GM21737 (cell line): ENCODE data around the gene FUT8.
"Not testable (repeated sequence)": the region's sequence is repeated elsewhere in the genome, so short reads cannot be mapped to it uniquely, and the experiment has no call there.

Source experiments
- ATAC-seq: cut with Tn5 transposase; IDR thresholded peaks from one replicate; pipeline ENCODE4 v1.9.1; 2021; ENCODE audit warnings: mild to moderate bottlenecking, moderate library complexity; ENCODE audit not compliant: unreplicated experiment

The FUT8 gene

DNA sequence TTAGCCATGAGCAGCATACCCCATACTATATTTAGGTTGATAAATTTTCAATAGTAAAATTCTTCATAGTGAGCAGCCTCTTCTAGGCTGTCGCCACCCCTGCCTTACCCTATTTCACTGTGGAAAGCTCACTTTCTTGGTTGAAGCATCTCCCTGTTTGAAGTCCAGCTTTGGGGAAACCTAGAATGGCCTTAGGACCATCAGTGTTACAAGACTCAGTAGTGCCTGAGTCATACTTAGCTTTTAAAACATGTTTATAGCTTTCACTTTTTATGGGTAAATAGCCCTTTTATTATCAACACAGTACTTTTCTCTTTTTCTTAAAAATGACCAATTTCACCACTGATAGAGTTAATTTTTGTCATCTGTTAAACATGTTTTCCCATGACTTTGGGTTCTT, 37.1 kb downstream of the FUT8 start:
- ATAC-seq: no peak

DNA sequence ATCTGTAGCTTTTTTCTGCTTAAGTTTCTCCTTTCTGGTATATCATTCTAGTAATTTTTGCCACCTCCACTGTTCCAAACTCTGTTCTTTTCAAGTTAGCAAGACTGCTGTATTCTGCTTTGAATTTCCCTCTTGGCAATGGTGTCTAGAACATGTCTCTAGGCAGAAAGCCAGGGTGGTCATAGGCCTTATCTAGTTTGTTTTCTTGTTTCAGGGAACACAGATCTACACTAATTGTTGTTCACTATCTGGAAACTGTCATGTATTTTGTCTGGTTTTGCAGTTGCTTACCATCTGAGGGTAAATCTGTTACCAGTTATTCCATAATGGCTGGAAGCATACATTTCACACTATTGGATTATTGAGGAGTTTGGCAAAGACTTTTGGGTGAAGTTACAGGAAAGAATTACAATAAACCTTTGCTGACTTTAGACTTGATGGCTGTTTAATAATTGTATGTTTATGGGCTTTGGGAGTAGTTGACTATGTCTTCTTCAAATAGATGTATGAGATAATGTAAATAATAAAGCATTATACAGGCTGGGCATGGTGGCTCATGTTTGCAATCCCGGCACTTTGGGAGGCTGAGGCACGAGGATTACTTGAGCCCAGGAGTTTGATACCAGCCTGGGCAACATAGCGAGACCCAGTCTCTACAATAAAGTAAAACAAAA, 41.4 kb downstream of the FUT8 start:
- no peak for ATAC-seq

DNA sequence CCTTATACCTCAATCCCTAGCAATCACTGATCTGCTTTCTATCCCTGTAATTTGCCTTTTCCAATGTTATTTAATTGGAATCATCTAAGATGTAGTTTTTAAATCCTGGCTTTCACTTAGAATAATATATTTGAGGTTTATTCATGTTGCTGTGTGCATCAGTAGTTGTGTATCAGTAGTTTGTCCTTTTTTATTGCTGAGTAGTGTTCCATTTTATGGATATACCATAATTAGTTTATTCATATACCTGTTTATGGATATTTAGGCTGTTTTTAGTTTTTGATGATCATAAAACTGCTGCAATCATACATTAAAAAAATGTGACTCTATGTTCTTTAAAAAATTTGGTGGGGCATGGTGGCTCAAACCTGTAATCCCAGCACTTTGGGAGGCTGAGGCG, 43.7 kb downstream of the FUT8 start:
- no peak for ATAC-seq

DNA sequence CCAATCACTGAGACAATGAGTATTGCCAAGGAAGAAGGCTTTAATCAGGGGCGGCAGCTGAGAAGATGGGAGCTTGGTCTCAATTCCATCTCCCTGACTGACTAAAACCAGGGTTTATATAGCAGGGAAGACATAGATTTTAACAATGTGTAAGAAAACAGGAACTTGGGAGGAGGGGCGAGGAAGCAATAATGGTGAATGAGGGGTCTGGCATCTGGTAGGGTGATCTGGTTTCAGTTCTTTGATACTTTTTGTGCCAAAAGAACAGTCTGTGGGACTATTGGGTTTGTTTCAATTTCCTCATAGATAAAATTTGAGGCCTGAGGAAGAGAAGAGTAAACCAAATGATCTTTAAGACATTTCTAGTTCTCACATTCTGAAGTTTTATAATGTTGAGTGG, 49.2 kb downstream of the FUT8 start:
- ATAC-seq: no peak

DNA sequence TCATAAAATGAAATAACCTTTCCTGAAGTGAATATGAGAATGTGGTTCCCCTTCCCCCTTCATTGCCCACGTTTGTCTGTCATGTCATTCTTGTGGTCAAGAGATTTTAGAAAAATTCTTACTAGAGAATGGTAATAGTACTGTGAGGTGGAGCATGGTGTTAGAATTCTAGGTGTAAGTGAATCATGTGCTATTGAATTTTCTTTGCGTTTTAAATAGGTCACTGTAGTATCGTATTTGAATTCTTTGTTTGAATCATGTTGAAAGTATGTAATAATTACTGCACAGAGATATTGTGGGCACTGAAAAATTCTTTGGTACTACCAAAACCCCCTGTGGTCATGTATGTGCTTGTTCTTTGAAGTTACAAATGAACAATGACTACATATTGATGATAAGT, 49.9 kb downstream of the FUT8 start:
- ATAC-seq: no peak

DNA sequence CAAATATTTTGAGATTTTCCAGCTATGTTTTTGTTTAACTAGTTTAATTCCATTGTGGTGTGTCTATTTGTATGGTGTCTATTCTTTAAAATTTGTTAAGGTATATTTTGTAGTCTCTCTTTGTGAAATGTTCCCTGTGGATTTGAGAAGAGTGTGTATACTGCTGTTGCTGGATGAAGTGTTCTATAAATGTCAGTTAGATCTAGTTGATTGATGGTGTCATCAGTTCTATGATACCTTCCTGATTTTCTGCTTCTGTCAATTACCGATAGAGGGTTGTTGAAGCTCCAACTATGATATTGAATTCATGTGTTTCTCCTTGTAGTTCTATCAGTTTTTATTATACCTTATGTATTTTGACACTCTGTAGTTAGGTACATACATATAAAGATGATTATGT, 53.1 kb downstream of the FUT8 start:
- no peak for ATAC-seq

DNA sequence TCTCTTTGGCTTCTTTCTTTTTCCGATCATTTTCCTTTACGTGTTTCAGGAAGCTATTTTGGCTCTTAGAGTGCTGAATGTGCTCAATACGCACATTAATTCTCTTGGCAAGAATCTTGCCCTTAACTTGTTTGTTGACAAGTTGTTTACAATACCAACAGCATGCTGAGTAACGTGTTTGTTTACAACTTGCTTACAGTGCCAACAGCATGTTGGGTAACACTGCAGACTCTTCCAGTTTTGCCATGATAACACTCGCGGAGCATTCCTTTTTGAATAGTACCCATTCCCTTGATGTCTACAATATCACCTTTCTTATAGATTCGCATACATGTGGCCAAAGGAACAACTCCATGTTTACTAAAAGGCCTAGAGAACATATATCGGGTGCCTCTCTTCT, 55.4 kb downstream of the FUT8 start:
- not testable (repeated sequence) for ATAC-seq

DNA sequence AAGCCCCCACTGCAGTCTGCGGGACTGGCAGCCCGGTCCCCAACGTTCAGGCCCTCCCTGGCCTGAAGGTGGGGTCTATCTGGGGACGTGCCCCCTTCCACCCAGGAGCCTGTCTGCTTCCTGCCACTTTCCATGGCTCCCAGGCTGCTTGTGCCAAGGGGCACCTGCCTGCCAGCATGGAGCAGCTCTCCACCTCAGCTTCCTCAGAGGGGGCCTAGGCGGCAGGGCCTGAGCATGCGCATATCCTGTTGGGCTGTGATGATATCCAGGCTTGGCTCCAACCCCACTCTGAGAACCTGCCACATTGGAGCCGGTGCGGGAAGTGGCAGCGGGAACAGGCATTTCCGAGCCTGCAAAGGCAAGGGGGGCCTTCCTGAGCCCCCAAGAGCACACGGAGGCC, 57.4 kb downstream of the FUT8 start:
- no peak for ATAC-seq

DNA sequence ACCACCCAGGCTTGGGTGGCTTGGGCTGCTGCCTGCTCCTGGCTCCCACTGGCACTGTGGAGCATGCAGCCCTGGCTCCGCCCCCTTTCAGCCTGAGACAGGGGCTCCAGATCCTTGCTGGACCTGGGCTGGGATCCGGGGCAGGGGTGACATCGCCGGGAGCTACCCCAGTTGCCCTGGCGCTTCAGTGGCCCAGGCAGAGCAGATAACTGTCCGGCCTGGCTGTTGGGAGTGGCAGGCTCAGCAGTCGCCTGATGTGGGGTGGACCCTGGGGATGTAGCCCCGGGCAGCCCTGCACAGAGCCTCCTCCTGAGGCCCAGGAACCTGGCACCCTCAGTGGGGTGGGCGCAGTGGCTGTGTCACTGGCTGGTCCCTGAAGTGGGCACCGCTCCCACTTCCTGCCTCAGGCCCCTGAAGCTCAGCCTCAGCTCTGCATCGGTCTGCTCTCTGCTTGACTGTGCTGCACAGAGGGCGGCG, 57.9 kb downstream of the FUT8 start:
- no peak for ATAC-seq

DNA sequence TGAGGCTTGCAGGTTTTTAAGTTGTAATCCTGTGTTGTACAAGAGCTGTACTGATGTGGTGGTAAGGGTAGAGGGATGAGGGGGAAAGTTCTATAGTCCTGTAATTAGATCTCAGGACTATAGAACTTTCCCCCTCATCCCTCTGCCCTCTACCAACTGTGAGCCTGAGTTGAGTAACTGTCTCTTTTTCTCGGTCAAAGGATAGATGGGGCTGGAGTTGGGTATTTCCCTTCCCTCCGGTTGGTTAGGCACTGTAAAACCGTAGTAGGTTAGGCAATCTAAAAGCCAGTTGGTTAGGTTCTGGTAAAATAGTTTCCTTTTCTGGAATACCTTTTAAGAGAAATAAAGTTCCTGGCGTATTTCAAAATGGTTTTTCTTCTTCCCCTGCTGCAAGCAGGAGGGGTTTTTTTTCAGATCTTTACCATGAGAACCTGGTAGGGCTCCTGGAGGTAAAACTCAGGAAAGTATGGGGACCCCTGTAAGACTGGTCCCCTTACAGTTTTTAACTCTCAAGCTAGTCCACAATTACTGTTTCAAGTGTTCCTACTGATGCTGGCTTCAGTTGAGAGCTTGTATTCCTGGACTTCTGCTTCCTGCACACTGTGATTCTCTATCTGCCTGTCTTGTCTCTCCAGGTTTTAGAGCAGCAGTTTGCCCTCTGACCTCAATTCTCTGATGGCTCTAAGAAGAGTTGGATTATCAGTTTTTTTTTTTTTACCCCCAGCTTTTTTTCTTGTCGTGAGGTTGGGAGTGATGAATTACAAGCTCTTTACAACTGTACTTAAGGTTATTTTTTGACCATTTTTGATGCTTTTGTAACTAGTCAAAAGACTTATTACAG, 58.7 kb downstream of the FUT8 start:
- peak; percentile 54 for ATAC-seq

DNA sequence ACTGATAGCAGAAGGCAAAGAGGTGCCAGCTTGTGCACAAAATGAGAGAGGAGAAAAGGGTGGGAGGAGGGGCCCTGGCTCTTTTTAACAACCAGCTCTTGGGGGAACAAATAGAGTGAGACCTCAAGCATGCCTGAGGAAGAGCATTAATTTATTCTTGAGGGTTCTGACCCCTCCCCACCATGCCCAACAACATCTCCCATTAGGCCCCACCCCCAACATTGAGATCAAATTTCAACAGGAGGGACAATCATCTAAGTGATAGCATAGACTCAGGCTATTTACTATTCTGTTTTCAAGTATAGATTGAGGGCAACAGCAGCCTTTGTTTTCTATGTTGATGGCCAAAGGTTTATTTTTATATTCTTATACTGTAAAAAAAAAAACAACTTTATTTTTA, 59.7 kb downstream of the FUT8 start:
- no peak for ATAC-seq

DNA sequence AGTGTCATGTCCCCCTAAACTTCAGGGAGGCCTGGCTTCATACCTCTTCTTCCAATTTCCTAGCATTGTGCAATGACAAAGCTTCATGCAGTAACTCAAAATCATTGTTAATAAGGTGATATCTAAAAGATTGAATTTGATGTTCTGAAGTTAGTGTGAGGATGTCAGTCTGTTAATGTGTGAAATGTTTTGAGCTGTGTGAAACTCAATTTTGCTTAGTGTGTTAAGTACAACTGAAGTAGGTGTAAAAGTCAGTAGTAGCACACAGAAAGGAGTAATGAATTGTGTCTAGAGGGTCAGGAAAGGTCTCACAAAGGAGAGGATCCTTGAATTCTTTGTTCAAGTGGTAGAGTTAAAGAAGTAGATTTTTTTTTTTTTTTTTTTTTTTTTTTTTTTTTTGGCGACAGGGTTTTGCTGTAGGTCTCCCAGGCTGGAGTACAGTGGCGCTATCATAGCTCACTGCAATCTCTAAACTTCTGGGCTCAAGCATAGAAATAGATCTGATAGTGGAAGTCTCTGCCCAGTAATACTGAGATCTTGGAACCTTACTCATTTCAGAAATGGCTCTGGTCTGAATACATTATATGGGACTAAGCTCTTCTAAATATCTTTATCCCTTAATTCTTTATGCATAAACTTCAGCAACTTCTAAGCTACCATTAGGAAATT, 63.9 kb downstream of the FUT8 start:
- ATAC-seq: peak; percentile 76

DNA sequence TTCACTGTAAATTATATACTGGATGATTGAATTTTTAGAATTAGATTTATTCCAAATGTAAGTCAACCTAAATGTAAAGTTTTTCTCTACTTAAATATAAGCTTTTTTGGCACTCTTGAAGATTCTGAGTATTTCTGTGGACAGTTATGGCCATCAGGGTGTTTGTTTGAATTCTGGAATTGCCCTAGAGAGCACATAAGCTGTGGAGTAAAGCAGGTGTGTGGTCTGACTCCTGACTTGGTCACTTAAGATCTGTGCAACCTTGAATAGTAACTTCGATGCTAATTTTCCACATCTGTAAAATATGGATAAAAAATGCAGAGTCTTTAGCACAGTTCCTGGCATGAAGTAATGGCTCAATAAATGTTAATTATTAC, 64.4 kb downstream of the FUT8 start:
- ATAC-seq: peak; percentile 16

DNA sequence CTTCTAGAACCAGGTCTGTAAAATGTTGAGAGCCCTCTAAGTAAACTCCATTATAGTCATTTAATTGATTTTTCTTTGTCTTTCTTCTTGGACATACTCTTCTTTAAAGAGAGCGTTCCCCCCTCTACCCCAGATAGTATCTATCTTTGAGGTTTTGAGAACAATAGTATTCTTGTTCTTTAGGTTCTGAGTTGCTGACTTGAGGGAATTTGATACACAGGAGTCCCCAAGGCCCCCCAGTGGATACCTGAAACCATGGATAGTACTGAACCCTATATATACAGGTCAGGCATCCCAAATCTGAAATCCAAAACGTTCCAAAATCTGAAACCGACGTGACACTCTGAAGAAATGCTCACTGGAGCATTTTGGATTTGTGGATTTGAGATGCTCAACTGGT, 65.5 kb downstream of the FUT8 start:
- no peak for ATAC-seq

DNA sequence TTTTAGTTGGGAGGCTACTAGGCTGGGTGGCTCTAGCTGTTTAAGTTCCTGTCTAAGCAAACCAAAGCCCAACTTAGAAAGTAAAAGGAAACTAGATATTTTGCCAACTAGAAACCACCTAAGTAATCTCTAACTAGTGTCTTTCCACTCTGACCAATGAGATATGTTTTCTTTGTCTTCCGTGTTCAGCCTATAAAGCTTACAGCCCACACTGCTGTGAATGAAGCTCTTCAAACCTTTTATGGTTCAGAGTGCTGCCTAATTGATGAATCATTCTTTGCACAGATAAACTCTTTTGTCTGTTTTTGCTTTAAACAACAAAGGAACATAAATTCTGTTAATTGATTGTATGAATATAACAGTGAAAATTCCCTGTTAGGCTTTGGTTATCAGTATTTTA, 66.1 kb downstream of the FUT8 start:
- ATAC-seq: no peak

DNA sequence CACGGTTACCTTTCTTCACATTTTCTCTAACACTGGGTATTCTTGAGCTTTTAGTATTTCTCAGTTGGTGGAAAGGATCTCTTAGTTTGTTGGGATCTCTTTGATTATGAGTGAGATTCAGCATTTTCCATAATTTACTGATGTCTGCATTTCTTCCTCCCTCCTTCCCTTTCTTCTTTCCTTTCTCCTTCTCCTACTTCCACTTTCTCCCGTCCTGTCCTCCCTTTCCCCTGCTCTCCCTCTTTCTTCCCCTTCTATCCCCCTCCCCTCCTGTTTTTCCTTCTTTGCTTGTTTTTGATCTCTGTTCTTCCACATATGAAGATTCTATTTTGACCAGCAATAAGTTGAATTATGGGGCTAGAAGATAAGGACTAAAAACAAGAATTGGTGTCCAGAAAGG, 66.9 kb downstream of the FUT8 start:
- no peak for ATAC-seq

DNA sequence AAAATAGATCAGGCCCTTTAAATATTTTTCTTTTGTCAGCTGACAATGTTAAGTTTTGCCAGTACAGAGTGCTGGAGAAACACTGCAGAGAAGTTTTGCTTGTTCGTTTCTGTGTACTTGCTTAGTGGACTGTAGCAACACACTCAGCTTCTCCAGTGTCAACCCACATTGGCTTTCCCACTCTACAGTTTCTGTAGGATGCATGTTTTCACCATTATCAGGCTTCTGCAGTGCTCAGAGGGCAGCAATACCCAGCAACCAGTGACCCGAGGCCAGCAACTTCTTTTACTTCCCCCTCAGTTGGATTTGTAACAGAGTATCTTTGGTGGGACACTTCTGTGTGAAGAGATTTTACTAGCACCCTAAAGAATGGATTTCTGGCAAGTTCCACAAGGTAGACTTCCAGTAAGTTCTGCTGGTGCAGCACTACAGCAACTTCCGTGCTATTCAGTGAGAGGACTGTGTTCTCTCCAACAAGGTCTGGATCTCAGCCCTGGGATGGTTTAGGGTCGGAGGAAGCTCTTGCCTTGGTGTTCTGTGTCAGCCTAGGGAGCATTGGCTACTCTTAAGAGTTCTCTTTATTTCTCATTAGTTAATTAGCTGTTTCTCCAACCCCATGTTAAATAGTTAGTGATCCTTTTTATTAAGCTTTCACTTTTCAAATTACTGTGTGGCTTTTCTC, 70.4 kb downstream of the FUT8 start:
- ATAC-seq: no peak

DNA sequence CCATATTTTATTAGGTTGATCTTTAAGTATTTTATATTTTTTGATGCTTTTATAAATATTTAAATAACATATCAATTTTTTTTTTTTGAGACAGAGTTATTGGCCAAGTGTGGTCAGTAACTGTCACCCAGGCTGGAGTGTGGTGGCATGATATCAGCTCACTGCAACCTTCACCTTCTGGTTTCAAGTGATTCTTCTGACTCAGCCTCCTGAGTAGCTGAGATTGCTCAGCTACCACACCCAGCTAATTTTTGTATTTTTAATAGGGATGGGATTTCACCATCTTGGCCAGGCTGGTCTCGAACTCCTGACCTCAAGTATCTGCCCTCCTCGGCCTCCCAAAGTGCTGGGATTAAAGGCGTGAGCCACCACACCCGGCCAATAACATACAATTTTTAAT, 71.1 kb downstream of the FUT8 start:
- ATAC-seq: no peak

DNA sequence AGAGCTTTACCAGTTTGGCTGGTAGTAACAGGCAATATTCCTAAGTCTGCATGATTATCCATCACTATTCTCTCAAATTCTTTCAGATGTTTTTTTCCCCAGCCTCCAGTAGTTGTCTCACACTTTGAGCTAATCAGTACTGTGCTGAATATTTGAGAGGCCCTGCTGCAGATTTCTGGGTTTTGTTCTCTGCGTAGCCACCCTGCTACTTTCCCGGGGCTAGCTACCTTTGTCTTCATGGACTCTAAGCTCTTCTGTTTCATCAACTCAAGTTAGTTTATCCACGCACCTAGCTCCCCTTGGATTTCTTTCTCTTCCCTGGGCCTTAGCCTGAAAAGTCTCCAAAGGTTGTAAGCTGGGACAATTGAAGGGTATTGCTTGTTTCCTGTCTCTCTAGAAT, 73.0 kb downstream of the FUT8 start:
- no peak for ATAC-seq

DNA sequence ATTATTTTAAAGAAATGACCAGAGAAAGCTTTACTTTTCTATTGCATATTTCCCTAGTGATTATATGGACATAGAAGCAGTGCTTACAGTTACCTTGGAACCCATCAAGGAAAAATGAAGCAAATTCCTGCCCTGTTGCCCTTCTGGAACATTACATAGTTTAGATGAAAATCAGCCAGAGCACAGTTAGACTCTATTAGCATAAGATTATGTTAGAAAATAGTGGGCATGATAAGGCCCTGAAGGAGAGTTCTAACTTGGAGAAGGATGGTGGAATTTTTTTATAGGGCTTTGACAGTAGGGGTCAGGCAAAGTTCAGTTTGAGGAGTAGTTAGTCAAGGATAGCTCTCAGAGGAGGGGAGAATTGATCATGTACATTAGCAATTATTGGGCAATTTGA, 74.3 kb downstream of the FUT8 start:
- no peak for ATAC-seq

DNA sequence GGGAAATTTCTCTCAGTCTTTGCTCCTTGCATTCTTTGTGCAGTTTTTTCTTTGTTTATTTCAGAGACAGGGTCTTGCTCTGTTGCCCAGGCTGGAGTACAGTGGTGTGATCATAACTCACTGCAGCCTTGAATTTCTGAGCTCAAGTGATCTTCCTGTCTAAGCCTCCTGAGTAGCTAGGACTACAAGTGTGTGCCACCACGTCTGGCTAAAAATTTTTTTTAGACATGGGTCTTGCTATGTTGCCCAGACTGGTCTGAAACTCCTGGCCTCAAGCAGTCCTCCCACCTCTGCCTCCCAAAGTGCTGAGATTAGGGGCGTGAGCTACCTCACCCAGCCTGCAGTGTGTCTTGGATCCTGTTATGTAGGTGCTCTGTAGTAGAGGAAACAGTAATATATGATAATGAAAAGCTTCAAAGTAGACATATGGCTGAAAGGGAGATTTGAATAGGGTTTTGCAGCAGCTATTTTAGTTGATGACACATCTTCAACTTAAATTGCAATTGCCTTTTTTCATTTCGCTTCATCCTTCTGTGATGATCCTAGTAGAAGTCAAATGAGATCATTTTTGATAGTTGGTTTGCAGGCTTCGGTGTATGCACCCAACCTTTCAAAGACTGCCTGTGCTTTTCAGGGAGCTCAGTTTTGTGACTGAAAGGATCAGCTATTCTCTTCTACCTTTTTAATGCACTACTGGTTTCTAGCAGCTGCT, 75.4 kb downstream of the FUT8 start:
- no peak for ATAC-seq
